WTC11 (cell line): ENCODE data around the gene MAP3K14. TPM values are rescaled to one million over a fixed set of nuclear protein-coding genes. Genes with fewer than 3 reads are reported as not detected.

ENCODE experiments used
- ATAC-seq: fragments of 200-7000 bp; cut with Tn5 transposase; 2 replicates; pipeline ENCODE4 v1.10.0; 2021; ENCODE audit warnings: mild to moderate bottlenecking, moderate library complexity
- CTCF ChIA-PET: fragments of 300-600 bp; sonication (Branson Sonifier 250); formaldehyde crosslinking; loops from one replicate; lab custom pipeline; 2021; ENCODE audit warnings: antibody characterized with exemption; lab: Charles Lee
- POLR2A ChIA-PET: fragments of 350-600 bp; sonication (Branson Sonifier 250); formaldehyde crosslinking; loops from one replicate; lab custom pipeline; 2021; ENCODE audit warnings: antibody characterized with exemption; lab: Charles Lee
- DNase-seq: peaks from one replicate; pipeline ENCODE4 v3.0.0; 2021; ENCODE audit warnings: low spot score
- H3K27ac Mint-ChIP-seq: 2 replicates; pipeline ENCODE4 v1.8.0; 2021; ENCODE audit warnings: mixed read lengths
- H3K27me3 Mint-ChIP-seq: 2 replicates; pipeline ENCODE4 v1.8.0; 2021; ENCODE audit warnings: low read depth, mild to moderate bottlenecking, moderate library complexity, mixed read lengths
- H3K36me3 Mint-ChIP-seq: 2 replicates; pipeline ENCODE4 v1.8.0; 2021; ENCODE audit warnings: mixed read lengths
- H3K4me1 Mint-ChIP-seq: 2 replicates; pipeline ENCODE4 v1.8.0; 2022; ENCODE audit warnings: mixed read lengths
- H3K4me3 Mint-ChIP-seq: 2 replicates; pipeline ENCODE4 v1.8.0; 2021; ENCODE audit warnings: mild to moderate bottlenecking, moderate library complexity, mixed read lengths
- H3K9me3 Mint-ChIP-seq: 2 replicates; pipeline ENCODE4 v1.8.0; 2021; ENCODE audit warnings: mixed read lengths
- CBFB ChIP-seq: sonication (generic); formaldehyde crosslinking; IDR thresholded peaks from 2 replicates; pipeline ENCODE4 v1.8.1; 2022; ENCODE audit warnings: mild to moderate bottlenecking, low read depth, missing genetic modification reagents
- CDX4 ChIP-seq: fragments of 250-450 bp; sonication (Bioruptor Pico); IDR thresholded peaks from 2 replicates; pipeline ENCODE4 v1.9.0; 2021; ENCODE audit warnings: moderate library complexity, mild to moderate bottlenecking, inconsistent platforms, borderline replicate concordance
- CREB1 ChIP-seq: sonication (generic); formaldehyde crosslinking; IDR thresholded peaks from 2 replicates; pipeline ENCODE4 v1.8.0; 2023; ENCODE audit warnings: mild to moderate bottlenecking, missing genetic modification reagents
- E2F4 ChIP-seq: sonication (generic); formaldehyde crosslinking; IDR thresholded peaks from 2 replicates; pipeline ENCODE4 v1.8.1; 2022; ENCODE audit warnings: low read depth, mild to moderate bottlenecking, moderate library complexity, missing genetic modification reagents, borderline replicate concordance
- E2F5 ChIP-seq: sonication (generic); formaldehyde crosslinking; IDR thresholded peaks from 2 replicates; pipeline ENCODE4 v1.8.1; 2022; ENCODE audit warnings: mild to moderate bottlenecking, moderate library complexity, missing genetic modification reagents
- EMX1 ChIP-seq: fragments of 250-450 bp; sonication (Bioruptor Pico); IDR thresholded peaks from 2 replicates; pipeline ENCODE4 v1.8.0; 2021; ENCODE audit warnings: mild to moderate bottlenecking
- ESRRA ChIP-seq: sonication (generic); formaldehyde crosslinking; IDR thresholded peaks from 2 replicates; pipeline ENCODE4 v1.8.1; 2022; ENCODE audit warnings: mild to moderate bottlenecking, missing genetic modification reagents, borderline replicate concordance
- ETV6 ChIP-seq: sonication (generic); formaldehyde crosslinking; IDR thresholded peaks from 2 replicates; pipeline ENCODE4 v1.8.1; 2022; ENCODE audit warnings: mild to moderate bottlenecking, missing genetic modification reagents
- FOXP1 ChIP-seq: sonication (generic); formaldehyde crosslinking; IDR thresholded peaks from 2 replicates; pipeline ENCODE4 v1.8.0; 2022; ENCODE audit warnings: missing genetic modification reagents, mild to moderate bottlenecking, moderate library complexity, borderline replicate concordance
- GRHL2 ChIP-seq: fragments of 250-450 bp; sonication (Bioruptor Pico); IDR thresholded peaks from 2 replicates; pipeline ENCODE4 v1.8.0; 2022; ENCODE audit warnings: mild to moderate bottlenecking, moderate library complexity; ENCODE audit not compliant: insufficient replicate concordance, severe bottlenecking
- HMGXB4 ChIP-seq: sonication (generic); formaldehyde crosslinking; IDR thresholded peaks from 2 replicates; pipeline ENCODE4 v1.8.1; 2023; ENCODE audit warnings: mild to moderate bottlenecking, moderate library complexity, missing genetic modification reagents
- IRF1 ChIP-seq: sonication (generic); formaldehyde crosslinking; IDR thresholded peaks from 2 replicates; pipeline ENCODE4 v1.8.0; 2023; ENCODE audit warnings: missing genetic modification reagents
- MXD4 ChIP-seq: fragments of 250-450 bp; sonication (Bioruptor Pico); IDR thresholded peaks from 2 replicates; pipeline ENCODE4 v1.8.0; 2021; ENCODE audit warnings: mild to moderate bottlenecking, moderate library complexity, borderline replicate concordance
- NFATC4 ChIP-seq: fragments of 250-450 bp; sonication (Bioruptor Pico); IDR thresholded peaks from 2 replicates; pipeline ENCODE4 v1.9.0; 2021; ENCODE audit warnings: mild to moderate bottlenecking
- NR1H2 ChIP-seq: sonication (generic); formaldehyde crosslinking; IDR thresholded peaks from 2 replicates; pipeline ENCODE4 v1.9.0; 2021; ENCODE audit warnings: mild to moderate bottlenecking, moderate library complexity, missing genetic modification reagents
- SP1 ChIP-seq: sonication (generic); formaldehyde crosslinking; conservative IDR thresholded peaks from 2 replicates; pipeline ENCODE4 v1.8.1; 2022; ENCODE audit warnings: missing genetic modification reagents
- USF1 ChIP-seq: sonication (generic); formaldehyde crosslinking; IDR thresholded peaks from 2 replicates; pipeline ENCODE4 v1.8.0; 2022; ENCODE audit warnings: mild to moderate bottlenecking, missing genetic modification reagents
- ZNF219 ChIP-seq: sonication (generic); formaldehyde crosslinking; IDR thresholded peaks from 2 replicates; pipeline ENCODE4 v1.8.0; 2023; ENCODE audit warnings: missing genetic modification reagents, mild to moderate bottlenecking, borderline replicate concordance
- ZNF232 ChIP-seq: sonication (generic); formaldehyde crosslinking; IDR thresholded peaks from 2 replicates; pipeline ENCODE4 v1.8.0; 2022; ENCODE audit warnings: mild to moderate bottlenecking, missing genetic modification reagents
- ZNF317 ChIP-seq: sonication (generic); formaldehyde crosslinking; IDR thresholded peaks from 2 replicates; pipeline ENCODE4 v1.8.1; 2023; ENCODE audit warnings: low read depth, mild to moderate bottlenecking, moderate library complexity, missing genetic modification reagents, borderline replicate concordance
- ZNF423 ChIP-seq: fragments of 250-450 bp; sonication (Bioruptor Pico); IDR thresholded peaks from 2 replicates; pipeline ENCODE4 v2.1.2; 2022; ENCODE audit warnings: mild to moderate bottlenecking, moderate library complexity
- ZNF532 ChIP-seq: fragments of 250-450 bp; sonication (Bioruptor Pico); IDR thresholded peaks from 2 replicates; pipeline ENCODE4 v1.9.0; 2021; ENCODE audit warnings: mild to moderate bottlenecking, borderline replicate concordance
- total RNA-seq: library from RNA; stranded (reverse); gene quantifications from 3 replicates; pipeline ENCODE4 v1.2.3, GENCODE V29; 2021

The MAP3K14 gene
- total RNA-seq, 1 experiment from 2014 or later = 4.0 TPM

GRCh38 chr17:45282683-45283644, 33.9 kb downstream of the MAP3K14 start:
- TF ChIP-seq HMGXB4 (CRISPR knock-in tag) = no peak
- TF ChIP-seq ZNF423 (CRISPR knock-in tag) = no peak
- TF ChIP-seq ZNF317 (CRISPR knock-in tag) = no peak
- TF ChIP-seq ZNF219 (CRISPR knock-in tag) = no peak
- TF ChIP-seq FOXP1 (CRISPR knock-in tag) = no peak
- no peak for TF ChIP-seq USF1 (CRISPR knock-in tag)
- TF ChIP-seq GRHL2 (CRISPR knock-in tag) = no peak
- H3K27ac Mint-ChIP-seq = no peak overlapping the region; the same call in 1 of the 2 replicates
- ChIA-PET CTCF (interaction anchor here (0.8 to 1.7 kb wide), 14 partner anchors 8 to 127 kb away, joined by 3 to 16 read pairs (median 6); partner anchors contain the start of gene MAP3K14), POLR2A (no interaction called here)
- no peaks in the 10 kb centered on the region for H3K4me1 Mint-ChIP-seq
- DNase-seq (no peak), ATAC-seq (no peak)
- no peak overlapping the region for H3K4me3 Mint-ChIP-seq
- no peaks in the 10 kb centered on the region for H3K27me3 Mint-ChIP-seq
- H3K36me3 Mint-ChIP-seq = peaks cover 13% of the 10 kb centered on the region
- H3K9me3 Mint-ChIP-seq = no peaks in the 10 kb centered on the region

- no peak for ATAC-seq
- ChIA-PET CTCF (interaction anchor here (0.6 to 0.7 kb wide), 2 partner anchors 37 to 94 kb away, joined by 3 to 4 read pairs; no protein-coding TSS in a partner anchor), POLR2A (no interaction called here)
- DNase-seq = no peak
- H3K27me3 Mint-ChIP-seq = no peaks in the 10 kb centered on the region
- peaks cover 4% of the 10 kb centered on the region for H3K4me1 Mint-ChIP-seq
- no peak overlapping the region for H3K4me3 Mint-ChIP-seq
- H3K27ac Mint-ChIP-seq = no peak overlapping the region
- H3K36me3 Mint-ChIP-seq = peaks cover 7% of the 10 kb centered on the region
- H3K9me3 Mint-ChIP-seq = no peaks in the 10 kb centered on the region
- TF ChIP-seq MXD4 (no peak), E2F4 (CRISPR knock-in tag) (no peak), ETV6 (CRISPR knock-in tag) (no peak), SP1 (no peak), ZNF532 (CRISPR knock-in tag) (no peak), NR1H2 (CRISPR knock-in tag) (no peak), CDX4 (CRISPR knock-in tag) (no peak), ZNF232 (CRISPR knock-in tag) (no peak), IRF1 (CRISPR knock-in tag) (no peak), ESRRA (CRISPR knock-in tag) (no peak), NFATC4 (CRISPR knock-in tag) (no peak), E2F5 (CRISPR knock-in tag) (no peak), EMX1 (CRISPR knock-in tag) (no peak), CBFB (CRISPR knock-in tag) (no peak), CREB1 (no peak)
Measured at GRCh38 chr17:45279898-45280297, 36.9 kb downstream of the MAP3K14 start.
